Mucosa of descending colon (tissue), 3 donors: Measurements from ENCODE around the gene ENTREP1. TPM values are rescaled to one million over a fixed set of nuclear protein-coding genes. Genes with fewer than 3 reads are reported as not detected.

Experiments used
- ATAC-seq: fragments of 200-7000 bp; cut with Tn5 transposase; one replicate; pipeline ENCODE4 v1.9.1; 2020; ENCODE audit warnings: mild to moderate bottlenecking, moderate library complexity
- DNase-seq, 3 donors: peaks; one replicate each; pipeline ENCODE4 v3.0.0-alpha.2; 2020
- H3K36me3 ChIP-seq: fragments of 200-600 bp; one replicate; pipeline ENCODE4 v1.8.0; 2021; ENCODE audit warnings: low read depth, mild to moderate bottlenecking
- H3K4me1 ChIP-seq: fragments of 200-600 bp; one replicate; pipeline ENCODE4 v1.8.0; 2021; ENCODE audit warnings: low read depth, mild to moderate bottlenecking
- H3K4me3 ChIP-seq: fragments of 200-600 bp; one replicate; pipeline ENCODE4 v1.8.0; 2021; ENCODE audit warnings: mild to moderate bottlenecking
- H3K9me3 ChIP-seq: fragments of 200-600 bp; one replicate; pipeline ENCODE4 v1.8.0; 2021; ENCODE audit warnings: mild to moderate bottlenecking
- intact Hi-C, 2 donors: fragments of 100-400 bp; cut with DNase I in 1 of 2; cut with micrococcal nuclease in 1 of 2; formaldehyde crosslinking; loops; one replicate each; pipeline versions ENCODE4 v1.11.0 to v1.11.1; 2022; cut with DNase I, micrococcal nuclease
- total RNA-seq, 3 donors: library from RNA; stranded (reverse); fragmentation: NEBNext Ultra II Directional in 2 of 3; extraction: Animal tissue kit (Norgen Biotek cat#: 25700) in 2 of 3; gene quantifications; one replicate each; pipeline versions ENCODE4 v1.2.1 to v1.2.4, GENCODE V29; 2021 to 2023
- TF ChIP-seq, protein P1 (sequence below): fragments of 200-600 bp; IDR thresholded peaks from one replicate; pipeline ENCODE4 v1.8.0; 2022; ENCODE audit warnings: antibody characterized with exemption, mild to moderate bottlenecking
- donor health status: DM: no; HTN: no; CAD: no; lungs with moderate emphysema.
- donor health status: DM: no; HTN: no; CAD: no.
- donor health status: DM: no; HTN: yes; CAD: no.

ENTREP1 gene
- total RNA-seq, 3 donors from 2014 or later = 1.3 to 4.1 (median 3.4) TPM

DNA sequence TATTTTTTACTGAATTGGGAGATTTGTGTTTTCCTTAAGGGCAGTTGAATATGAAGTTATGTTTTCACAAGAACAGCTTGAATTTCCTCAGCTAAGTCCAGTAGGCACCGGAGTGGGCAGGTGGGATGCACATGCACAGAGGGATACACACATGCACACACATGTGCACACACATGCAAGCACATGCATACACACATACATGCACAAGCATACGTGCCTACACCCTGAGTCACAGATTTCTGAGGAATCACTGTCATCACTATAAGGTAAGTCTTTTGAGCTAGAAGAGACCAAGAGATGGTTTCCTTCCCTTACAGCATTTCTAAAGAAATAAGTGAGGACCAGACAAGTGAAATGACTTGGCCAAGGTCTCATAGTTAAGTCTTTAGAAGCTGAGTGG, 8.7 kb downstream of the ENTREP1 start:
- ATAC-seq (no peak), DNase-seq (no peak)
- no peaks in the 10 kb centered on the region for H3K4me1 ChIP-seq
- intact Hi-C loops = no loop called here
- no peak overlapping the region for H3K4me3 ChIP-seq
- H3K36me3 ChIP-seq = no peaks in the 10 kb centered on the region
- TF ChIP-seq, protein P1, sequence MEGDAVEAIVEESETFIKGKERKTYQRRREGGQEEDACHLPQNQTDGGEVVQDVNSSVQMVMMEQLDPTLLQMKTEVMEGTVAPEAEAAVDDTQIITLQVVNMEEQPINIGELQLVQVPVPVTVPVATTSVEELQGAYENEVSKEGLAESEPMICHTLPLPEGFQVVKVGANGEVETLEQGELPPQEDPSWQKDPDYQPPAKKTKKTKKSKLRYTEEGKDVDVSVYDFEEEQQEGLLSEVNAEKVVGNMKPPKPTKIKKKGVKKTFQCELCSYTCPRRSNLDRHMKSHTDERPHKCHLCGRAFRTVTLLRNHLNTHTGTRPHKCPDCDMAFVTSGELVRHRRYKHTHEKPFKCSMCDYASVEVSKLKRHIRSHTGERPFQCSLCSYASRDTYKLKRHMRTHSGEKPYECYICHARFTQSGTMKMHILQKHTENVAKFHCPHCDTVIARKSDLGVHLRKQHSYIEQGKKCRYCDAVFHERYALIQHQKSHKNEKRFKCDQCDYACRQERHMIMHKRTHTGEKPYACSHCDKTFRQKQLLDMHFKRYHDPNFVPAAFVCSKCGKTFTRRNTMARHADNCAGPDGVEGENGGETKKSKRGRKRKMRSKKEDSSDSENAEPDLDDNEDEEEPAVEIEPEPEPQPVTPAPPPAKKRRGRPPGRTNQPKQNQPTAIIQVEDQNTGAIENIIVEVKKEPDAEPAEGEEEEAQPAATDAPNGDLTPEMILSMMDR = no peak
- no peaks in the 10 kb centered on the region for H3K9me3 ChIP-seq

DNA sequence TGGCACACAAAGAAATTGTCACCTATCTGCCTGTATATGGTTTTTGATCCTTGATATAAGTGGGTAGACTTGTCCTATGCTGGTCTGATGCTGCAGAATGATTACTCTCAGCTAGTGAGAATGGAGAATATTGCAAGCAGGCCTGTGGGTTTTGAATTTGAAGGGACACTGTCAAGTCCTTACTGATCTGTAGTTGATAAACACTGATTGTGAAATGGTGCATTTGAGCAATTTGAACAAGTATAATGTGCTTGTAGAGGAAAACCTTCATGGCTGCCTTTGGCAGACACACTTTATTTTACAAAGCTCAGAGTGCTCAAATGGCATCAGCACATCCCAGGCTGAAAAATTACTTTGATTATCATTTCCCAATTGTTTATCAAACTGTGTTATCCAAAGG, 9.3 kb downstream of the ENTREP1 start:
- intact Hi-C loops = no loop called here
- DNase-seq = no peak
- Histone ChIP-seq H3K4me3 (no peak overlapping the region), H3K4me1 (no peaks in the 10 kb centered on the region), H3K9me3 (no peaks in the 10 kb centered on the region), H3K36me3 (no peaks in the 10 kb centered on the region)
- ATAC-seq = no peak
- TF ChIP-seq, protein P1 = no peak

DNA sequence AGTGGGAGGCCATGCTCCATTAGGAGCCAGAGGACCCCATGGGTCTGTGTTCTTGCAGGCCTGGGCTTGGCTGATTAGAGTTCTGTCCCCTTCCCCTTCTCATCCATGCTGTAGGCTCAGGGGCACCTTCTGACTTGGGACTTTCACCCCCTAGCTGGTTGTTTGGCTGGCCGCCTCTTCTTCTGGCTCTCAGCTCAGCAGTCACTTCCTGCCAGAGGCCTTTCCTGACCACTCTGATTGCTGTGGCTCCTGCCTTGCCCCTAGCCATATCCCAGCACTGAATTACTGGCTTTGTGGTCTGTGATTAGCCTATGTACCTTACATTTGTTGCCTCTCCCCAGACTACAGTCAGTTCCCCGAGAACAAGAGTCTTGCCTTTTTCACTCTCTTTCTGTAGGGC, 14.6 kb downstream of the ENTREP1 start:
- Histone ChIP-seq H3K9me3 (no peaks in the 10 kb centered on the region), H3K4me3 (no peak overlapping the region), H3K4me1 (no peaks in the 10 kb centered on the region), H3K36me3 (no peaks in the 10 kb centered on the region)
- intact Hi-C loops = no loop called here
- DNase-seq (no peak), ATAC-seq (no peak)
- TF ChIP-seq, protein P1 = no peak

DNA sequence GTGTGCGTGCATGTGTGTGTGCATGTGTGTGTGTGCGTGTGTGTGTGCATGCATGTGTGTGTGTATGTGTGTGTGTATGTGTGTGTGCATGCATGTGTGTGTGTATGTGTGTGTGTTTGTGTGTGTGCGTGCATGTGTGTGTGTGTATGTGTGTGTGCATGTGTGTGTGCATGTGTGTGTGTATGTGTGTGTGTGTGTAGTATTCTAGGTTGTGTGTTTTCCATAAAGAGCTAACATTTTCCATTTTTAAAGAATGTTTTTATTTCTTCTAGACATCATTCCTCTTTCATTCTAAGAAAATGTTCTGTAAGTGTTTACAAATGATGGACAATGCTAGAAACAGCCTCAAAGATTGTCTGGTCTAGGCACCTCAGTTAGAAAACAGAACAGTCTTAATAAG, 15.6 kb downstream of the ENTREP1 start:
- DNase-seq (no peak), ATAC-seq (no peak)
- TF ChIP-seq, protein P1 = no peak
- H3K36me3 ChIP-seq = no peaks in the 10 kb centered on the region
- no peaks in the 10 kb centered on the region for H3K9me3 ChIP-seq
- no peak overlapping the region for H3K4me3 ChIP-seq
- H3K4me1 ChIP-seq = no peaks in the 10 kb centered on the region
- intact Hi-C loops = no loop called here

DNA sequence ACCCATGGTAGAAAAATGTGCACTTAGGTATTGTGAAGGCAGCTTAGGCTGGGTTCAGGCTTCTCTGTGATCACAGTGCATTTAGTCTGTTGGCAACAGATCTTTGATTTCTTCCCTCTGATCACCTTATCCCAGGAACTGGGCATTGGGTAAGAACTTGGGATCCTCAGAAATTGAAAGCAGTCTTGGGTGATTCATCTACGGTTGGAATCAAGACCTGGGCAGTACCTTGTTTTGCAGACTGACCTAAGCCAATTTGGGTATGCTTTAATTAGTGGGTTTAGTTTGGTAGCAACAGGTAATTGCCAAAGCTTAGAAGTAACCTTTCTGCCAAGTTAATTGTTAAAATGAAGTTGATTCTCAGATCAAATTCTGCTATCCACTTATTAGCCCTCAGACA, 17.8 kb downstream of the ENTREP1 start:
- DNase-seq (no peak), ATAC-seq (no peak)
- Histone ChIP-seq H3K9me3 (no peaks in the 10 kb centered on the region), H3K4me1 (no peaks in the 10 kb centered on the region), H3K4me3 (no peak overlapping the region), H3K36me3 (no peaks in the 10 kb centered on the region)
- TF ChIP-seq, protein P1 = no peak
- intact Hi-C loops = no loop called here

DNA sequence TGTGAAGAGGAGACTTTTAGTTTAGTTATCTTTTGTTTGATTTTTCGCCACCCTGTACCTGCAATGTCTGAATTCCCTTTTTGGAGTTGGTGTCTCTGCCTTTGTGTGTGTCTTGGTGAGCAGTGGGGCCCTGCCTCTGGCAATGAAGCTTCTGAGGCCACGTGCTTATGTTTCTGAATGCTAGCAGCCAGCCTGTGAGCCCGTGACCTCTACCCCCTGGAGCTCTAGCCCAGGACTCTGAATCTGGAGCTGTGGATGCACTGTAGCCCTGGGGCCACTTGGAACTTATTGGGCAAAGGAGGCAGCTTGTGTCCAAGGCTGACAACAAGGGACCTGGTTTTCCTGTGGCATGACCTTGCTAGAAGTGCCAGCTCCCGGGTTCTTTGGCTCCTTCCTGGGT, 19.4 kb downstream of the ENTREP1 start:
- no peaks in the 10 kb centered on the region for H3K9me3 ChIP-seq
- H3K36me3 ChIP-seq = no peaks in the 10 kb centered on the region
- TF ChIP-seq, protein P1 = no peak
- intact Hi-C loops = no loop called here
- ATAC-seq (no peak), DNase-seq (no peak)
- no peak overlapping the region for H3K4me3 ChIP-seq
- H3K4me1 ChIP-seq = no peaks in the 10 kb centered on the region
